ENCODE measurements around the gene SPAG7.

Gene SPAG7

GRCh38 chr17:4956493-4957061 lies 11.0 kb downstream of the SPAG7 start:
- DNase-seq (ENCODE audit: low spot score), result no peak
- peak; percentile 13 for TF ChIP-seq CTCF (IDR thresholded peaks at IDR 0.05; ENCODE audit: extremely low read depth, missing control alignments)

GRCh38 chr17:4955091-4955490 lies 12.5 kb downstream of the SPAG7 start:
- no peak for TF ChIP-seq CTCF (IDR thresholded peaks at IDR 0.05; ENCODE audit: extremely low read depth, missing control alignments)
- DNase-seq (ENCODE audit: low spot score), result no peak

GRCh38 chr17:4953451-4953961 lies 14.1 kb downstream of the SPAG7 start:
- no peak for TF ChIP-seq CTCF (IDR thresholded peaks at IDR 0.05; ENCODE audit: extremely low read depth, missing control alignments)
- DNase-seq (ENCODE audit: low spot score), result no peak

- DNase-seq (ENCODE audit: low spot score), result no peak
- TF ChIP-seq CTCF (IDR thresholded peaks at IDR 0.05; ENCODE audit: extremely low read depth, missing control alignments), result no peak
Measured at GRCh38 chr17:4951486-4951885, 16.1 kb downstream of the SPAG7 start.

GRCh38 chr17:4950746-4951204 lies 16.8 kb downstream of the SPAG7 start, which contains the start of gene ENO3:
Gene ENO3, plus strand, starts transcription at chr17:4951119. Its CDS starts 711 bp downstream, at chr17:4951830.
- DNase-seq (ENCODE audit: low spot score), result no peak
- no peak for TF ChIP-seq CTCF (IDR thresholded peaks at IDR 0.05; ENCODE audit: extremely low read depth, missing control alignments)

GRCh38 chr17:4950075-4950745 lies 17.4 kb downstream of the SPAG7 start:
- DNase-seq (ENCODE audit: low spot score), result no peak
- TF ChIP-seq CTCF (IDR thresholded peaks at IDR 0.05; ENCODE audit: extremely low read depth, missing control alignments), result no peak

GRCh38 chr17:4949321-4950074 lies 18.1 kb downstream of the SPAG7 start:
- DNase-seq (ENCODE audit: low spot score), result peak; percentile 93
- TF ChIP-seq CTCF (IDR thresholded peaks at IDR 0.05; ENCODE audit: extremely low read depth, missing control alignments), result no peak

Data from GM20000 (cell line).